Activated naive CD8-positive, alpha-beta T cell treated with anti-CD3 and anti-CD28 coated beads, Interleukin-2, amount 50 U/mL, for 24 hours (primary cell): ENCODE data around the gene IL10RB.
"Not testable (repeated sequence)": the region's sequence is repeated elsewhere in the genome, so short reads cannot be mapped to it uniquely, and the experiment has no call there.

Experiments
- ATAC-seq: fragments of 150-1000 bp; cut with Tn5 transposase; one replicate; pipeline ENCODE4 v1.10.0; 2021
- DNase-seq: peaks from one replicate; pipeline ENCODE4 v3.0.0; 2021
- H3K27ac Mint-ChIP-seq: one replicate; pipeline ENCODE4 v1.8.0; 2021; ENCODE audit warnings: mild to moderate bottlenecking, mixed read lengths
- H3K27me3 Mint-ChIP-seq: one replicate; pipeline ENCODE4 v1.8.0; 2021; ENCODE audit warnings: mixed read lengths
- H3K36me3 Mint-ChIP-seq: one replicate; pipeline ENCODE4 v1.8.0; 2021; ENCODE audit warnings: low read depth, mixed read lengths
- H3K4me1 Mint-ChIP-seq: one replicate; pipeline ENCODE4 v1.8.0; 2021; ENCODE audit warnings: mixed read lengths
- H3K4me3 Mint-ChIP-seq: one replicate; pipeline ENCODE4 v1.8.0; 2021; ENCODE audit warnings: mild to moderate bottlenecking, moderate library complexity, mixed read lengths
- H3K9me3 Mint-ChIP-seq: one replicate; pipeline ENCODE4 v1.8.0; 2021; ENCODE audit warnings: mixed read lengths

Gene IL10RB

GRCh38 chr21:33247599-33247998 lies 18.6 kb upstream of the IL10RB start:
- H3K4me1 Mint-ChIP-seq, result peaks cover 64% of the 10 kb centered on the region
- H3K4me3 Mint-ChIP-seq, result no peak overlapping the region
- DNase-seq (no peak), ATAC-seq (no peak)
- H3K27ac Mint-ChIP-seq, result peak overlapping the region; percentile 88
- H3K36me3 Mint-ChIP-seq, result peaks cover 89% of the 10 kb centered on the region
- no peaks in the 10 kb centered on the region for H3K27me3 Mint-ChIP-seq
- H3K9me3 Mint-ChIP-seq, result no peaks in the 10 kb centered on the region

DNA sequence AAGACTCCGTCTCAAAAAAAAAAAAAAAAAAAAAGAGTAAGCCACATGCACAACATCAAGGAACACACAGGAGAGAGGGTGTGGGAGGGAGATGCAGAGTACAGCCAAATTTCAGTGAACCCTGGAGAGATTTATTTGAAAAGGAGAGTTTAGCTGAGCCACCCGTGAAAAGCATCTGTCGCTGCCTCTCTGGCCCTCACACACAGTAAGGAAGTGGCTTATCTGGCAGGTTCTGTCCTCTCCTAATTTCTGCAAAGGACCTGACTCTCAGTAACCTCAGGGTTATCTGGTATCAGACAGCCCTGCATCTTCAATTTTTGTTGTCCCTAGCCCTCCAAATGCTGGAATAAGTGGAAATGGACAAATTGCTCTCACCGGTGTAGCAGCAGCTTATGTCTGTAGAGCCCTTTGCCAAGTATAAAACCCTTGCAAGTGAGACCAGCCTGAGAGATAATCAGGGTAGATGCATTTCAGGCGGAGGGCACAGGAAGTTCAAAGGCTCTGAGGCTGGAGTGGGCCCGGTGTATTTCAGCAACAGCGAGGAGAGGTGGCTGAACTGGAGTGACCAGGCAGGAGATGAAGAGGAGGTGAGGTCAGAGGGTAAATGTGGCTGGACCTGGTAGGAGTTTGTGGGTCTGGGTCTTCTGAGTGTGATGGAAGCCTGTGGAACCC lies 16.7 kb upstream of the IL10RB start:
- DNase-seq (no peak), ATAC-seq (no peak)
- H3K27ac Mint-ChIP-seq, result peak overlapping the region; percentile 45
- H3K27me3 Mint-ChIP-seq, result no peaks in the 10 kb centered on the region
- no peaks in the 10 kb centered on the region for H3K9me3 Mint-ChIP-seq
- peaks cover 91% of the 10 kb centered on the region for H3K36me3 Mint-ChIP-seq
- no peak overlapping the region for H3K4me3 Mint-ChIP-seq
- H3K4me1 Mint-ChIP-seq, result peaks cover 50% of the 10 kb centered on the region

DNA sequence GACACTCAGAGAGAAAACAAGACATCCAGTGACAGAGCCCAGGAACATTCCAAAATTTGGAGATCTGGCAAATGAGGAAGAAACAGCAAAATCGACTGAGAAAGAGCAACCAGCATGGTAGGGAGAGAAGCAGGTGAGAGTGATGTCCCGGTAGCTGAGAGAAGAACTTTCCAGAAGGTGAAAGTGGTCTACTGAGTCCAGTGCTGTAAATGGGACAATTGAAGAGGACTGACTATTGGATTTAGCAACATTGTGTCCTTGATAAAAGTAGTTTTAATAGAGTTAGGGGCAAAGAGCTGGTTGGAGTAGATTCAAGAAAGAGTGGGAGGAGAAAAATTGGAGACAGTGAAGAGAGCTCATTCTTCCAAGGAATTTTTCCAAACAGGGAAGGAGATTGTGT lies 15.0 kb upstream of the IL10RB start:
- H3K27me3 Mint-ChIP-seq, result no peaks in the 10 kb centered on the region
- H3K27ac Mint-ChIP-seq, result peak overlapping the region; percentile 24
- H3K36me3 Mint-ChIP-seq, result peaks cover 90% of the 10 kb centered on the region
- H3K4me1 Mint-ChIP-seq, result peaks cover 51% of the 10 kb centered on the region
- no peak overlapping the region for H3K4me3 Mint-ChIP-seq
- ATAC-seq (no peak), DNase-seq (no peak)
- no peaks in the 10 kb centered on the region for H3K9me3 Mint-ChIP-seq

- Mint-ChIP-seq H3K4me1 (peaks cover 46% of the 10 kb centered on the region), H3K36me3 (peaks cover 90% of the 10 kb centered on the region)
- H3K27me3 Mint-ChIP-seq, H3K4me3 Mint-ChIP-seq, DNase-seq, H3K9me3 Mint-ChIP-seq, ATAC-seq, H3K27ac Mint-ChIP-seq: not testable (repeated sequence)
These were observed 12.8 kb upstream of the IL10RB start for GRCh38 chr21:33253382-33253781.

DNA sequence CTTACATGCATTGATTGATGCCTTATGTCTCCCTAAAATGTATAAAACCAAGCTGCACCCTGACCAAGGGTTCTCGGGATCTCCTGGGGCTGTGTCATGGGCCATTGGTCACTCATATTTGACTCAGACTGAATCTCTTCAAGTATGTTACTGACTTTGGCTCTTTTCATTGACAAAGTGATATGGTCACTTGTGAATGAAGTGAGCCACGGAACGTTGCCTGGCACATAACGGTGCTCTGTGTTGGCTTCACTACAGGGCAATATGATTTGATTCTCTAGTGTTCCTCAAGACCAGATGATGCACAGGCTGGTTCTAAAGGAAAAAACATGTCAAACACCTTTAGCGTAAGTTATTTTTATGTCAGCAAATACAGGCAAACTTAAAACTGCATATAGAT lies 11.4 kb upstream of the IL10RB start:
- Mint-ChIP-seq H3K4me3 (no peak overlapping the region), H3K27ac (peak overlapping the region; percentile 72), H3K4me1 (peaks cover 49% of the 10 kb centered on the region), H3K27me3 (no peaks in the 10 kb centered on the region), H3K36me3 (peaks cover 86% of the 10 kb centered on the region), H3K9me3 (peaks cover 5% of the 10 kb centered on the region)
- ATAC-seq (no peak), DNase-seq (no peak)

GRCh38 chr21:33255404-33255803 lies 10.8 kb upstream of the IL10RB start:
- Mint-ChIP-seq H3K27ac (peak overlapping the region; percentile 72), H3K4me1 (peaks cover 54% of the 10 kb centered on the region), H3K4me3 (no peak overlapping the region), H3K27me3 (no peaks in the 10 kb centered on the region), H3K9me3 (peaks cover 5% of the 10 kb centered on the region), H3K36me3 (peaks cover 80% of the 10 kb centered on the region)
- ATAC-seq, result peak; percentile 53
- no peak for DNase-seq

DNA sequence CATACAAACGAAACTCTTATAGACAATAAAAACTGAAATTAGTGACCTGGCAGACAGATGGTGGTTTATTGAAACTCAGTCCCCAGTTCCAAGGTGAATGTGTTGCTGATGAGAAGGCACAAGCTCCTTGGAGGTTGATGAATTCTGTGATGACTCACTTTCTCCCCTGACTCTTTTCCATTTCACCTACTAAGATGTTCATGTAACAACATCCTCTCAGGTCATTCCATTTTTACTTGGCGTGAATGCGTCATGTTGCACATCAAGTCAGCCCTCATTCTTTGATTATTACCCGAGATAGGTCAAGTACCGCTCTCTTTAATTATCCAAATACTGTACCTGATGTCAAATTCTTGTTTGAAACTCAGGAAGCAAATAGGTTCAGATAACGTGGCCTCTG lies 10.1 kb upstream of the IL10RB start:
- H3K9me3 Mint-ChIP-seq, result peaks cover 5% of the 10 kb centered on the region
- peak overlapping the region; percentile 72 for H3K27ac Mint-ChIP-seq
- peak; percentile 85 for ATAC-seq
- H3K4me1 Mint-ChIP-seq, result peaks cover 59% of the 10 kb centered on the region
- no peaks in the 10 kb centered on the region for H3K27me3 Mint-ChIP-seq
- peak overlapping the region; percentile 28 for H3K4me3 Mint-ChIP-seq
- peaks cover 74% of the 10 kb centered on the region for H3K36me3 Mint-ChIP-seq
- no peak for DNase-seq

- no peak for ATAC-seq
- H3K27ac Mint-ChIP-seq, result peak overlapping the region; percentile 72
- H3K27me3 Mint-ChIP-seq, result no peaks in the 10 kb centered on the region
- H3K36me3 Mint-ChIP-seq, result peaks cover 62% of the 10 kb centered on the region
- peaks cover 5% of the 10 kb centered on the region for H3K9me3 Mint-ChIP-seq
- H3K4me1 Mint-ChIP-seq, result peaks cover 64% of the 10 kb centered on the region
- no peak for DNase-seq
- H3K4me3 Mint-ChIP-seq, result no peak overlapping the region
These were observed 8.9 kb upstream of the IL10RB start for GRCh38 chr21:33257094-33257803.

GRCh38 chr21:33258475-33258874 lies 7.7 kb upstream of the IL10RB start:
- Mint-ChIP-seq H3K4me1 (peaks cover 66% of the 10 kb centered on the region), H3K27ac (peak overlapping the region; percentile 55)
- ATAC-seq, result no peak

DNA sequence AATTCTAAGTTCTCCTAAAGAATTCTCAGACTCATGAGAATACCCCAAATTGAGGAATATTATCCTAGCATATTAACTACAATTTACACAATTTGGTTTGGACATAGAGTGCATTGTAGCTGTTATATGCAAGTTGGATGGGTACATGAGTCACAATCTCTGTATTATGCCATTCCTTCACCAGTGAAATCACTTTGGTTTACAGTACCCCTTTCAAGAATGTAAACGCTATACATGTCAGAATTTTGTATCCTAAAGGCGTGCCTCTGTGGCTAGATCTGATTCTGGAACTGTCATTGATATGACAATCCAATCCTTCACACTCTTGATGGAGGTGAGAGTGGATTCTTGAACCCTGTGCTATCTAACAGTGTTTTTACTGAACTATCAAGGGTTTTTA lies 6.7 kb upstream of the IL10RB start:
- ATAC-seq, result peak; percentile 48
- H3K4me3 Mint-ChIP-seq, result no peak overlapping the region
- DNase-seq, result no peak
- H3K36me3 Mint-ChIP-seq, result peaks cover 57% of the 10 kb centered on the region
- H3K27ac Mint-ChIP-seq, result peak overlapping the region; percentile 29
- H3K27me3 Mint-ChIP-seq, result no peaks in the 10 kb centered on the region
- H3K4me1 Mint-ChIP-seq, result peaks cover 66% of the 10 kb centered on the region
- H3K9me3 Mint-ChIP-seq, result peaks cover 5% of the 10 kb centered on the region

More at GRCh38 chr21:33258475-33258874, 7.7 kb upstream of the IL10RB start:
- DNase-seq, result no peak
- H3K36me3 Mint-ChIP-seq, result peaks cover 58% of the 10 kb centered on the region
- no peak overlapping the region for H3K4me3 Mint-ChIP-seq
- H3K27me3 Mint-ChIP-seq, result no peaks in the 10 kb centered on the region
- H3K9me3 Mint-ChIP-seq, result peaks cover 5% of the 10 kb centered on the region

- Mint-ChIP-seq H3K4me3 (peak overlapping the region; percentile 4), H3K4me1 (peaks cover 61% of the 10 kb centered on the region), H3K9me3 (peaks cover 5% of the 10 kb centered on the region), H3K27me3 (no peaks in the 10 kb centered on the region), H3K36me3 (peaks cover 51% of the 10 kb centered on the region), H3K27ac (peak overlapping the region; percentile 29)
- DNase-seq, result no peak
- no peak for ATAC-seq
These were observed 6.2 kb upstream of the IL10RB start for GRCh38 chr21:33259995-33260394.

DNA sequence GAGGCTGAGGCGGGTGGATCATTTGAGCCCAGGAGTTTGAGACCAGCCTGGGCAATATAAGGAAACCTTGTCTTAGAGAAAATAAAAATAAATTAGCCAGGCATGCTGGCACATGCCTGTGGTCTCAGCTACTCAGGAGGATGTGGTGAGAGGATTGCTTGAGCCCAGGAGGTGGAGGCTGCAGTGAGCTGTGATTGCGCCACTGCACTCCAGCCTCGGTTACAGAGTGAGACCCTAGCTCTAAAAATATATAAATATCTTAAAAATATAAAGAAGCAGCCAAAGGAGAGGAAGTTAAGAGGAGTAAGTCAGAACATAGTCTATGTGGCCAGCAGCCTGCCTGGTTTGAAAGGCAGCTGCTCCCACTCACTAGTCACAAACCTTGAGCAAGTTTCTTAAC lies 4.5 kb upstream of the IL10RB start:
- H3K27me3 Mint-ChIP-seq, result no peaks in the 10 kb centered on the region
- H3K36me3 Mint-ChIP-seq, result peaks cover 40% of the 10 kb centered on the region
- H3K27ac Mint-ChIP-seq, result no peak overlapping the region
- H3K4me1 Mint-ChIP-seq, result peaks cover 54% of the 10 kb centered on the region
- no peak overlapping the region for H3K4me3 Mint-ChIP-seq
- ATAC-seq (no peak), DNase-seq (no peak)
- H3K9me3 Mint-ChIP-seq, result peaks cover 4% of the 10 kb centered on the region

GRCh38 chr21:33262921-33263320 lies 3.2 kb upstream of the IL10RB start:
- H3K4me1 Mint-ChIP-seq, result peaks cover 57% of the 10 kb centered on the region
- H3K9me3 Mint-ChIP-seq, result no peaks in the 10 kb centered on the region
- H3K27ac Mint-ChIP-seq, result no peak overlapping the region
- no peak for ATAC-seq
- H3K36me3 Mint-ChIP-seq, result peaks cover 31% of the 10 kb centered on the region
- H3K27me3 Mint-ChIP-seq, result no peaks in the 10 kb centered on the region
- no peak for DNase-seq
- H3K4me3 Mint-ChIP-seq, result no peak overlapping the region

- Mint-ChIP-seq H3K27ac (peak overlapping the region; percentile 42), H3K9me3 (no peaks in the 10 kb centered on the region), H3K27me3 (no peaks in the 10 kb centered on the region), H3K4me1 (peaks cover 60% of the 10 kb centered on the region), H3K4me3 (no peak overlapping the region), H3K36me3 (peaks cover 28% of the 10 kb centered on the region)
- ATAC-seq (no peak), DNase-seq (no peak)
These were observed 1.6 kb upstream of the IL10RB start for GRCh38 chr21:33264561-33264960.

GRCh38 chr21:33265664-33266049 lies 510 bp upstream of the IL10RB start:
- no peaks in the 10 kb centered on the region for H3K27me3 Mint-ChIP-seq
- no peaks in the 10 kb centered on the region for H3K9me3 Mint-ChIP-seq
- DNase-seq (no peak), ATAC-seq (peak; percentile 32)
- peak overlapping the region; percentile 90 for H3K27ac Mint-ChIP-seq
- peak overlapping the region; percentile 96 for H3K4me3 Mint-ChIP-seq
- peaks cover 32% of the 10 kb centered on the region for H3K36me3 Mint-ChIP-seq
- H3K4me1 Mint-ChIP-seq, result peaks cover 56% of the 10 kb centered on the region
